GM18505 (cell line): Measurements from ENCODE around the gene SOCS3.

ENCODE experiments used
- ATAC-seq: cut with Tn5 transposase; IDR thresholded peaks from one replicate; pipeline ENCODE4 v1.9.1; 2021; ENCODE audit not compliant: unreplicated experiment
- POLR2A ChIP-seq: IDR thresholded peaks from 4 replicates; pipeline ENCODE4 v1.6.1; 2011; ENCODE audit warnings: borderline replicate concordance; ENCODE audit not compliant: insufficient read depth, insufficient read length; ENCODE audit errors: extremely low read depth

SOCS3 gene

GRCh38 chr17:78357177-78357586 lies 2.7 kb downstream of the SOCS3 start:
- ATAC-seq, result no peak
- no peak for TF ChIP-seq POLR2A

GRCh38 chr17:78356101-78356713 lies 3.7 kb downstream of the SOCS3 start:
- ATAC-seq, result peak; percentile 52
- peak; percentile 62 for TF ChIP-seq POLR2A

GRCh38 chr17:78355701-78356100 lies 4.2 kb downstream of the SOCS3 start:
- ATAC-seq, result no peak
- no peak for TF ChIP-seq POLR2A

DNA sequence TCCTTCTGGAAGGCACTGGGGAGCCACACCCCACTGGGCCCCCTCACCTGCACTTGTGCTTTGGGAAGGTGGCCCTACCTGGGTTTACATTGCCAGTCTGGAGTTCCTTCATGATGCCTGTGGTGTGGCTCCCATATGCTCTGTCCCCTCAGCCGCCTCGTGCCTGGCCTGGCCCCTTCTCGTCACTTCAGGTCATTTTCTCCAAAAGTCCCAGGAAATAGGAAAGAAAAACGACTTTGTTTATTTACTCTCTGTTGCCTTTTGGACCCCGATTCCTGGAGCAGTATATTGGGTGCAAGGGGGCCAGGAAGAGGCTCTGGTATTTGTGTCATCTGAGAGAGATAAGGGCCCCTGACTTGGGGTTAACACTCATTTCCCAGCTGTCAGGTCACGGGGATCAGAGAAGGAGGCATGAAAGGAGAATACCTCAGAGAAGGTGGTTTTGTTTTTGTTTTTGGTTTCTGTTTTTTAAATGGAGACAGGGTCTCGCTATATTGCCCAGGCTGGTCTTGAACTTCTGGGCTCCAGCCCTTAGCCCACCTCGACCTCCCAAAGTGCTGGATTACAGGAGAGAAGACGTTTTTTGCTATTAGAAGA lies 4.7 kb downstream of the SOCS3 start:
- no peak for TF ChIP-seq POLR2A

DNA sequence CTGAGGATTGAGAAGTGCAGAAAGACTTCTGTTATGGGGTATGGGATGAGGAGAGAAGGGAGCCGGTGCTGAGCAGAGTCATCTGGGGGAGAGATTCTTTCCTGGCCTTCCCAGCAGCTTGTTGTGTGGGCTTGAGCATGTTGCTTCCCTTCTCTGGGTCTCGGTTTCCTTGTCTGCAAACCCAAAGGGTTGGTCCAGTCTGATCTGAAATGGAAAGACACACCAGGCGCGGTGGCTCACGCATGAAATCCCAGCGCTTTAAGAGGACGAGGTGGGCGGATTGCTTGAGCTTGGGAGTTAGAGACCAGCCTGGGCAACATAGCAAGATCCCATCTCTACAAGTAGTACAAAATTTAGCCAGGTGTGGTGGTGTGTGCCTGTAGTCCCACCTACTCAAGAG lies 6.0 kb downstream of the SOCS3 start:
- no peak for ATAC-seq
- no peak for TF ChIP-seq POLR2A

More for the DNA sequence above, 4.7 kb downstream of the SOCS3 start:
- no peak for ATAC-seq

- no peak for ATAC-seq
- TF ChIP-seq POLR2A, result no peak
Measured at GRCh38 chr17:78351449-78352006, 8.3 kb downstream of the SOCS3 start.

DNA sequence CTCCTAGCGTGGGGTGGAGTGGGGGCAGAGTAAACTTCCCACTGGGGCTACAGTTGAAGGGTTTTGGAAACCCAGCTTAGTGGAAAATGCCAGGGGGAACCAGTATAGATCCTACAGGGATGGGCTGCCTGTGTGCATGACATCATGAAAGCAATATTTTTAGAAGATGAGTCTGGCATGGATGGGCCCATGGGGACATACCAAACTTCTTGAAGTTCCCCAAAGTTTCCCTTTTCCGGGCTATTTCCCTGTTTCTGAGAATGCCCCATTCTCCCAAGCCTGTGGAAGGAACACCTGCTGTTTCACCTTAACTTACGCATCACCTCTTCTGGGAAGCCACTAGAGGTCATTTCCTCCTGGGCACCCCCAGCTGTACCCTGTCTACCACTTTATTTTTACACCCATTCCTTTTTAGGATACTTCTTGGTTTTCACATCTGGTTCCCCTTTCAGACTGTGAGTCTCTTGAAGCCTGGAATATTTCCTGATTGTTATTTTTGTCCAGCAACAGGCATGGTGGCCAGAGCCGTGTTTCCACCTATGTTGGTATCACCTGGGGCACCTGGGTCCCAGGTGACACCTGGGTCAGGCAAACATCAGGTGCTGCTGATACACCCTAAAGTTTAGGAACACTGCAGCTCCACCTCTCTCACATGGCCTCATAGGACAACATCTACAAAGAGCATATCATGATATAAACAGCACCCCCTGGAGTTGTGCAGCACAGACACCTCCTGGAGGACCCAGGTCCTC lies 9.8 kb downstream of the SOCS3 start:
- TF ChIP-seq POLR2A, result no peak
- no peak for ATAC-seq

DNA sequence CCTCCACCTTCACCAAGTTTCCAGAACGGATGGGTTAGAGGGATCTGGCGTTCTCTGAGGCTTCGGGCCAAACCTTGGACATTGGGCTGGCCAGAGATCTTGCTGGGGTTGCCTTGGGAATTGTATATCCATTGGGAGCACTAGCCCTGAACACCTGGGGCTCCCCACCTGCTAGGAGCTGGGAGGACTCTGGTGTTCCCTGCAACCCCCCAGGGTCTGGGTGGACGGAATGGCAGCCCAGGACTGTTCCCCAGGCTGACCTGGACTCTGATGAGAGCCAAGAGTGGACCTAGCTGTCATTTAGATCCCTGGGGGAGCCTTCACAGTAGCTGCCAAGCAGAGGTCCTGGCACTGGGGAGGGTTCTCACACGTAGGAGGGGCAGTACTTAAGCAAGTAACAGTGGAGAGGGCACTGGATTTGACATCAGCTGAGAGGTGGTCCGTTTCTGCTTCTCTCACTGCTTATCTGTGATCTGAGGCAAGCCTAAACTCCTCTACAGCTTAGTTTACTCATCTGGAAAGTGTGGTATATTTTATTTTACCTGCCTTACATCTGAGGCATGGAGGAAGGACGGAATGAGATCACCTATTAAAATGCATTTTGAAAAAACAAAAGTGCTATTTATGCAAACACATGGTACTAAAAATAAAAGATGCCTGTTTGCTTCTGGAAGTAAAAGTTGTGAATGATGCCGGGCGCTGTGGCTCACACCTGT lies 11.7 kb downstream of the SOCS3 start:
- no peak for ATAC-seq
- TF ChIP-seq POLR2A, result no peak

DNA sequence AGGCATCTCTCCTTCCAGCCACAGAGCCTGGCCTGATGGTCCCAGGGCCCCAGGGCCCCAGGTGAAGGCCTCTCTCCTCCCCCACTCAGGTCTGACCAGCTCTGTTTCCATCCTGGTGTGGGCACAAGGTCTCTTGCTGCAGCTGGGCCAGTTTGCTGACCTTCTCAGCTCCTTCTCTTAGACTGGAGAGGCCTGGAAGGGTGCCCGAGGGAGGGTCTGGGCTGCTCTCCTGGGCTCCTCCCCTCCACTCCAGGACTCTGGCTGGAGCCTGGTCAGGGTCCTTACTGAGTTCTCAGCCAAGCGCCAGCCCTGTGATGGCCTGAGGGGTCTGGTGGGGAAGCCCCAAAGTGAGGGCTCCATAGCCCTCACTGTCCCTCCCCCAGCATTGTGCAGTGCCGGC lies 12.4 kb downstream of the SOCS3 start:
- no peak for TF ChIP-seq POLR2A
- no peak for ATAC-seq

GRCh38 chr17:78346605-78347250 lies 13.1 kb downstream of the SOCS3 start:
- TF ChIP-seq POLR2A, result no peak
- no peak for ATAC-seq

- TF ChIP-seq POLR2A, result no peak
Measured at GRCh38 chr17:78345791-78346494, 13.9 kb downstream of the SOCS3 start.

GRCh38 chr17:78345172-78345571 lies 14.7 kb downstream of the SOCS3 start:
- no peak for ATAC-seq

More at GRCh38 chr17:78345791-78346494, 13.9 kb downstream of the SOCS3 start:
- no peak for ATAC-seq

More at GRCh38 chr17:78345172-78345571, 14.7 kb downstream of the SOCS3 start:
- TF ChIP-seq POLR2A, result no peak
